CD4-positive, alpha-beta T cell treated with Interleukin-1 beta for 1 hour (primary cell): Measurements from ENCODE around the gene MED13L.
"Not testable (repeated sequence)": the region's sequence is repeated elsewhere in the genome, so short reads cannot be mapped to it uniquely, and the experiment has no call there.

Source experiments
- DNase-seq, 2 donors: peaks; one replicate each; pipeline ENCODE4 v3.0.0-alpha.2; 2020 to 2022

Gene MED13L

DNA sequence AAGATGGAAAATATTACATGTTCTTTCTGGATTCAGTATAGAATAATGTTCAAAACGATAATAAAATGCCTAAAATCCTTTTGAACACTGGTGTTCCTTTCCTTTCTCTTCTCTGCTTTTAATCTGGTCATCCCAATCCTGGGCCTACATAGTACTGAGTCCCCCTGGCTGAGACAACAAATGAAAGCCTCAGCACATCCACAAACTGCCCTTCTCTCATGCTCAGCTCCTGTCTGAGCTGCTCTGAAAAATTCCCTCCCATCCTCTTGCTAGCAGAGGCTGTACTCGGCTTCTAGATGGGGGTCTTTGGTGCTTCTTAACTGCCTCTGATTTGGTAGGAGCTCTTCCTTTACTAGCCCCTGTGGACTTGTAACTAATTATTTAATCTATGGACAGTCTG is 232.3 kb downstream of the MED13L start:
- no peak for DNase-seq

GRCh38 chr12:116043659-116044535 is 233.6 kb downstream of the MED13L start:
- no peak for DNase-seq

DNA sequence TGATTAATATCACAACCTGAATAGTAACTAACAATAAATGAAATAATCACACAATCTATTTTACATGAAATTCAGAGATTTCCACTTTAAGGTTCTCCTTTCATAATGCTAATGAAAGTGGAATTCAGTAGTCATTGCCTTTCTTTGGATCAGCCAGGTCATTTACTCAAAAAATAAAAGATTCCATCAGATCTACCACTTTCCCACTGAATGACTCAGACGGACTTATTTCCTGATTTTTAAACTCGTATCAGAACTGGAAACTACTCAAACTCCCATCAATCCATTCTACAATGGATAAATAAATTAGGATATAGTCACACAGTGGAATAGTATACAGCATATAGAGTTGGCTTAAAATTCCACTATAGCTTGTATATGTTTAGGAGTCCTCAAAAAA is 237.1 kb downstream of the MED13L start:
- DNase-seq, result no peak

- no peak for DNase-seq
These were observed 238.4 kb downstream of the MED13L start for GRCh38 chr12:116039081-116039480.

- DNase-seq, result no peak
These were observed 239.3 kb downstream of the MED13L start for GRCh38 chr12:116037941-116038837.

DNA sequence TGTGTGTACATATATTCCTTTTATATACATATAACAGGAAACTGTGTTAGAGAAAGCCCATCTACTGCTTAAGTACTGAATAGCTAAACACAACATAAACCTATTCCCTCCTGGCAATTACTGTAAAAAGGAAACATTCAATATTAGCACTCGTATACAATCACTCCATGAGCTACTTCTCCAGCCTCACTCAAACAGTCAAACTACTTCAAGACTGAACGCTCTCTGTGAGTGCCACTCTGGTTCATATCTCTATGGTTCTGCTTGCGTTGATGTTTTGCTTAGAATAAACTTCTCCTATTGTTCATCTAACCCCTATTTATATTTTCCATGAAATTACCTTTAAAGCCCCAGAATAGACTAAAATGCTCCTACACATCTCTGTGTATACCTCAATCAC is 243.7 kb downstream of the MED13L start:
- no peak for DNase-seq

DNA sequence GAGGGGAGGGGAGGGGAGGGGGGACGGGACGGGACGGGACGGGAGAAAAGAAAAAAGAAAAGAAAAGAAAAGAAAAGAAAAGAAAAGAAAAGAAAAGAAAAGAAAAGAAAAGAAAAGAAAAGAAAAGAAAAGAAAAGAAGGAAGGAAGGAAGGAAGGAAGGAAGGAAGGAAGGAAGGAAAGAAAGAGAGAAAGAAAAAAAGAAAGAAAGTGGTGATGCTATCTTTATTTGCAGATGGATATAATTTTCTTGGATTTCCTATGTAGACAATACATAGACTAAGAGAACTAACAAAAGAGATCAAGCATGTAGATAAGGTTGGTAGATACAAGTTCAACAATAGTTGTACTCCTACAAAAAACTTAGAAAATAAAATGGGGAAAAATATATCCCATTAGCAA is 245.9 kb downstream of the MED13L start:
- not testable (repeated sequence) for DNase-seq

DNA sequence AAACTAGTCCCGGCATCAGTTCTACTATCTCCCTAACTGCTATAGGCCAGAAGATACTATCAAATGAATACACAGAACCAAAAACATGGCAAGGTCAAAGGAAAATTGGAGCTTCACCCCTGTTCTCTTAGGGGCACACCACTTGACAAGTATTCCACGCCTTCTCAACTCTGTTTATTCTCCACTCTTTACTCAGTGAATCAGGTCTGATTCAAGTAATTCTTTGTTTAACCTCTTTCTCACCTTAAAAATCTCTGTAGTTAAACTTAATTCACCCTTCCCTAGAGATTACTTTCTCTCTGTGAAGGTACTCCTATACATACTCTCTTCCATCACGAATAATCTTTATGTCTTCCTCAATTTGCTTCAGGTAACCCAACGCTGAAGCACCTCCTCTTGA is 248.9 kb downstream of the MED13L start:
- no peak for DNase-seq

DNA sequence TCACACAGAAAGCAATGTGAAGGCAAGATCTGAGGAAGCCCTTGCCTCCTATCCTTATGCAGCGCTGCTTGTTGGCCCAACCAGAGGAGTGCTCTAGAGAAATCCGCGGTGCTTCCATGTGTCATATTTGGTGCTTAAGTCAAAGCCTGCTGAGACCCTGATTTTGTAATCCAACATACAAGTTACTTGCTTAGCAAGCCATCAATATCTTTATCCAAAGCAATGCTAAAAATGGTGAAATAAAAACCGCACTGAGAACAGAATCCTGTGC is 250.0 kb downstream of the MED13L start:
- no peak for DNase-seq

GRCh38 chr12:116026768-116027550 is 250.5 kb downstream of the MED13L start:
- no peak for DNase-seq

- no peak for DNase-seq
These were observed 251.1 kb downstream of the MED13L start for GRCh38 chr12:116026346-116026745.

DNA sequence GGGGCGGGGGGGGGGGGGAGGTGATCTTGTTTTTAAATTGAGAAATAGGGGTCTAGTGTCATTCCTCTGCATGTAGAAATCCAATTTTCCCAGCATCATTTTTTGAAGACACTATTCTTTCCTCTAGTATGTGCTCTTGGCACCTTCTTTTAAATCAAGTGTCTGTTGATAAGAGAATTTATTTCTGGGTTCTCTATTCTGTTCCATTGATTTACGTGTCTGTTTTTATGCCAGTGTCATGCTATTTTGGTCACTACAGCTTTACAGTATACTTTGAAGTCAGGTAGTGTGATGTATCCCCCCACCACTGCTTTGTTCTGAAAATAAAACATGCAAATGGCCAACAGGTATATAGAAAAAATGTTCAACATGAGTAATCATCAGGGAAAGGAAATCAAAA is 252.7 kb downstream of the MED13L start:
- DNase-seq, result no peak

DNA sequence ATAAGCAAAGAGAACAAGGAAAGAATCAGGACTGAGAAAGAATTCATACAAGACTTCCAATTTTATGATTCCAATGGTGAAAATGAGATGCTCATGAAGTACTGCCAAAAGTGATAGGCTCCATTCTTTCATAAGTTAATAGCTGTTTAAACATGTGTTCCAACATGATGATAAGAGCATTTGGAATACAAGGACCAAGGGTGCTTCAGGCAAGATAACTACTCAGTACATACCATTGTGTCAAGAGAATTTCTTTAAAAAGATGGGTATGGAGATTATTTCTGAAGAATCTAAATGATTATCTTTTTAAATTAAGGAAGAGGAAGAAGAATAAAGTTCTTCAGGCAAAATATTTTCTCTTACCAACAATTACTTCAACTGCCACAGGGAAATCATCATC is 258.1 kb downstream of the MED13L start:
- DNase-seq, result no peak

DNA sequence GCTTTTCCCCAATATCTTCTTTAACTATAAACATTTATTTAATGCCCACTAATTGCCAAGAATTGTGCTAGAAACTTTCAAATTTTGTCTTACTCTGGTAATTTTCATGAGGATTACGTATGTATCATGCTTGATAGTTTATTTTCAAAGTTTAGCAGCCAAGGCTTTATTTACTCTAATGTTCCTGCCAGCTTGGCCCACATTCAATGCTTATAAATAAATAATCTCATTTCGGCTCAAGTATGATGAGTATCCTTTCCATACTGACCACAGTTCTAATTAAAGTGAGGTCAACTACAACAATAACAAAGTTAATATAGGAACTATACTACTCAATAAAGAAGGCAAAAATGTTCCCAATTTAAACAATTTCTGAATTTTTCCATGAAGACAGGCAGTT is 259.2 kb downstream of the MED13L start:
- DNase-seq, result no peak

GRCh38 chr12:116015525-116015924 is 262.0 kb downstream of the MED13L start:
- DNase-seq, result peak in 1 of 2 donors; percentile 7

DNA sequence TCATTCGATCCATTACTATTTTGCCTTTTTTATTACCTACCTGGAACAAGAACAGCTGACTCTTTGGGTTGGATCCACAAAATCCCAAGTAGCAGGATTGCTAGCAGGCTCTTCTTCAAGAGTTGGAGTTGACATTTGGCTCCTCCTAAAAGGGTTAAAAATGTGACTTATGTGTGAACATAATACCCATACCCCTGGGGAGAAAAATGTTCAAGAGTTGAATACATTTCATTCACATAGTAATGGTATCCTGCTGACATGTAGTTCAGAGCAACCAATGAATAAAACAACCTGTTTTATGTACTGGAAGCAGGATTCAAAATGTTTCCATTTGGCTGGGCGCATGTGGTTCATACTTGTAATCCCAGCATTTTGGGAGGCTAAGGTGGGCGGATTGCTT is 264.7 kb downstream of the MED13L start:
- no peak for DNase-seq

DNA sequence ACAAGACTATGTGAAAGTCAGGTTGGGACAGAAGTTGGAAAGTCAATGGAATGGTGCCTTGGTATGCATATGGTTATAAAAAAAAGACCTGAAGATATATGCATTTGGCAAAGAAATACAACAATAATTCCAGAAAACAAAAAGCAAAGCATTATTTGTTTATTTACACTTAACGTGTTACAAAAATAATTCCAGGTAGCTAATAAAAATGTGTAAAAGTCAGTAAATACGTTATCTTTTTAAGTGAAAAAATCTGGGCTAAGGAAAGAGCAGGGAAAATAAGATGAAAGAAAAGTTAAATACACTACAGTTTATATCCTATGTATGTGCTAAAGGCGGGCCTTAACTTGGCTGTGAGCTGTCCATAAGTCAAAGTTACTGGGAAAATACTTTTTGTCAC is 266.3 kb downstream of the MED13L start:
- DNase-seq, result no peak

DNA sequence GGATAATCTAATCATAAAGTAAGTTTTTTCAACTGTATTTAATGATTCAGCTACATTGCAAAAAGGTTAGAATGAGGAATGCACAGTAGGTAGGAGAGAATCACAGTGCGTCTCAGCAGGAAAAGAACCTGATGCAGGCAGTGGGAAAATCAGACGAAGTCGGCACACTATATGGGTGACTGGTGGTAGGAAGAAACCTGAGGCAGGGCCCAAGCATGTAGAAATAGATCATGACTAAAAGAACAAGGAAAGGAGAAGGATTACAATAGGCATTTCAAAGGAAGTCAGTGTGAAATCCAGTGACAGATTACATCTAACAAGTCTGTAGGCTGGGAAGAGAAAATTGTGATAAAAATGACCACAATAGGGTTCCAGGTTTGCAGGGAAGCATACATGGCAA is 267.0 kb downstream of the MED13L start:
- no peak for DNase-seq

- no peak for DNase-seq
These were observed 267.7 kb downstream of the MED13L start for GRCh38 chr12:116009805-116010204.

- DNase-seq, result no peak
These were observed 271.4 kb downstream of the MED13L start for GRCh38 chr12:116006141-116006540.

DNA sequence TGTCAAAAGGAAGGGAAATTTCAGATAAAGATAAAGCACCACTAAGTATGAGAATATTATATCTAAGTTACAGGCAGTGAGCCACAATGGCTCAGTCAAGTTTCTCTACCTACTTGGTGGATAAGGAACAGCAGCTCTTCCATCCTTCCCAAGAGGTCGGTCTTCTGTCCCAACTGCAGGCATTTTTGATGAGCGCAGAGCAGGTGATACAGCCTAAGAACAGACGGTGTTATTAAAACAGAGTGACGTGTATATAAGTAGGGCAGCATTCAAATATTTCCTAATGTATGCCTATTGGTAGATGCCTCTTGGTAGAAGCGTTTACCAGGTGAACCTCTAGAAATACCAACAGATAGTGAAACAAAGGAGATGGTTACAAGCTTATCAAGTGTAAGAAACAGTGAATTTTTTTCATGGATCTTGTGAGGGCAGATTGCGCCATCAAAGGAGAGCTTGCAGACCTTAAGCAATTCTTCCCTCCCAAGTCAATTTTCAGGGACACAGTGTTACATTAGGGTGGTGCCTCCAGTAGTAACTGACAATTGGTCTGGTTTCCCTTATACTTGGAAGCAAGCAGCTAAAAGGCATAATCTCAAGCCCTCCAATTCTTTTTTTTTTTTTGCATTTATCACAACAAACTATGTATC is 274.5 kb downstream of the MED13L start:
- no peak for DNase-seq

DNA sequence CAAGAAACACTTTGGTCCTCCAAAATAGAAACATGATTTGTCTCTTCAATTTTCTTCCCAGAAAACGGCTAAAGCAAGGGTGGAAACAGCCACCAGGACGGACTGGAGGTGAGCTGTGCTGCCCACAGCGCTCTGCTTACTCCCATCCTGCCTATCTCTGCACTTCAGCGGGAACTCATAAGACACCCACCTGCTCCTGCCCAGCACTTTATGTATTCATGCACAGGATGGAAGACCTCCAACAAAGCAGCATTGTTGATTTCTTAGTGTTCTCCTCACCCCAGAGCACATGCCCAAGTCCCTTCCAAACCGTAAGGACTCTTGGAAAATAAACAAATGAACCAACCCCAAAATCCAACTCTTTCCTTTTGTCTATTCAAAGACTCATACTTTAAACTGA is 277.2 kb downstream of the MED13L start:
- DNase-seq, result no peak

DNA sequence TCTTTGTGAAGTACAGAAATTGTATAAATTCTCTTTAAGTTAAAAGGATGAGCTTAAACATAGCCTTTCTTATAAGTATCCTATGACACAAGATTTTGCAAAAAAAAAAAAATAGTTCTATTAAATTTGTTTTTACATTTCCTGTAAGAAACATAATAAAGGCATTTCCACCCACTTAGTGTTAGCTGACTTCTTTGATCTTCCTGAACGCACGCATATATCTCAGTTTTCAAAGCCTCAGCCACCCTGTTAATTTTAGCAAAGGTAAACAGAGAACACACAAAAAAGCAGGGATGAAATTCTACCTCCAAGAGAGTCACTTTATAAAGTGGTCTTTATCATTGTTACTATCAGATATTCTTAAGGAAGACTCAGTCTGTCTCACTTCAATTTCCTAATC is 277.9 kb downstream of the MED13L start:
- DNase-seq, result no peak
